Hematopoietic multipotent progenitor cell treated with erythropoietin and hydrocortisone succinate and interleukin-3 and kit ligand, for 15 days (in vitro differentiated cells): Measurements from ENCODE around the gene ACTR1B.
A peak's percentile ranks its signal among the peaks of the same experiment; 100 is the strongest.
"Not testable (repeated sequence)": the region's sequence is repeated elsewhere in the genome, so short reads cannot be mapped to it uniquely, and the experiment has no call there.

ENCODE experiments used
- DNase-seq: peaks from one replicate; pipeline ENCODE4 v3.0.0-alpha.2; 2015; ENCODE audit warnings: low spot score

ACTR1B gene

DNA sequence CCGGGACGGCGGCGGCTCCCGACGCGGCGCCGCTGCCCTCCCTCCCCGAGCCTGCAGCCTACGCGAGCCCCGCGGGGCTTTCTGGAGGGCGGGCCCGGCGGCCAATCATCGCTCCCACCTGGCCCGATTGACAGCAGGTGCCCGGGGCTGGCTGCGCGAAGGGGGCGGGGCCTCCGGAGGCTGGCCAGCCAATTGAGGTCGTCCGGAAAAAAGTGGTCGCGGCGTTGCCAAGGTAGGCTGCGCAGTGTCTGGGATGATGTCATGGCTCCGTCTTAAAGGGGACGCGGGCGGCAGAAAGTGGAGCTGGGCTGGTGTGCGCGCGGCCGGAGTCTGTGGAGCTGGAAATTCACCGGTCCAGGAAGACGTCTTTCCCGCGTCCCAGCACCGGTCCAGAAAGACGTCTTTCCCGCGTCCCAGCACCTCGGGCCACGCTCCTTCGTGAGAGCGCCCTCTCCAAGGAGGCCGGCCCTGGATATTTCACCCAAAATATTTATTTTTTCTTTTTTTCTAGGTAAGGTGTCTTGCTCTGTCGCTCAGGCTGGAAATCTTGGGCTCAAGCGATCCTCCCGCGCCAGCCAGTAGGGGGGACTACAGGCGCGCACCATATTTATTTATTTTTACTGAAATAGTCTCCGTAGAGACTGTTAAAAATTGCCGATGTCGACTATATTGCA lies at the start of gene ACTR1B:
TSS of gene ACTR1B (minus strand) at position 83 of the 674 bp plus-strand sequence. CDS start 154 bp downstream, outside the sequence.
- DNase-seq = peak; percentile 98

GRCh38 chr2:97712693-97713295 lies 49.0 kb upstream of the ACTR1B start:
- no peak for DNase-seq

DNA sequence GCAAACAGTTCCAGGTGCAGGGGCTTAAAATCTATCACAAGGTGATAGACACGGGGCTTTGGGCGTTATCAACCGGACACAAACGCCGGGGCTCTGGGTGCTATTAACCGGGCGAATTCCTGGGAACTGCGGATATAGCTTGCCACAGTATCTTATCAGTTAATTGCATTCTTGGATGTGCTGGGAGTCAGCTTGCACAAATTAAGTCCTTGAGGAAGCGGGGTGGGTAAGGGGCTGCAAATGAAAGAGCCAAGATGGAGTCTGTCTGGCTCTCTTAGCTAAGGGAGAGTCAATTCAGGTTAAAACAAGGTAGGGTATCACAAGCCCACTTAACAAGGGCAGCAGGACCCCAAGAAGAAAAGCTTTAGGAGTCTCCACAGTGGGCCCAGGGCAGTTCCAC lies 48.3 kb upstream of the ACTR1B start:
- not testable (repeated sequence) for DNase-seq

- no peak for DNase-seq
These were observed 47.5 kb upstream of the ACTR1B start for GRCh38 chr2:97711394-97711711.

DNA sequence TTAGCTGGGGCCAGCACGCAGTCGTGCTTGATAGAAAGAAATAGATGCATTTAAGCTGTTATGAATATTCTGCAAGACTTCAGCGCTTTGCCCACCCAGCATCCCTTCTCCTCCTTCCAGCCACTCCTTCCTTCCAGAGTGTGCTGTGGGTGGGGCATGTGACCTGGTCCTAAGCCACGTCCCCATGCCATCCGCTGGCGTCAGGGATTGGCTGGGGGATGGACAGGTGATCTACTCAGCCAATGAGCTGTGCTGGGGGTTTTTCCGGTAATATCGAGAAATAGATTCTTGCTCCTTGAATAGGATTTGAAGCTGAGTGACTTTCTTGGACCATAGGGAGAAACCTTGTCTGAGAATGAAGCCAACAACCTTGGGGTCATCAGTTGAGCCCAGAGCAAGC lies 44.8 kb upstream of the ACTR1B start:
- no peak for DNase-seq

DNA sequence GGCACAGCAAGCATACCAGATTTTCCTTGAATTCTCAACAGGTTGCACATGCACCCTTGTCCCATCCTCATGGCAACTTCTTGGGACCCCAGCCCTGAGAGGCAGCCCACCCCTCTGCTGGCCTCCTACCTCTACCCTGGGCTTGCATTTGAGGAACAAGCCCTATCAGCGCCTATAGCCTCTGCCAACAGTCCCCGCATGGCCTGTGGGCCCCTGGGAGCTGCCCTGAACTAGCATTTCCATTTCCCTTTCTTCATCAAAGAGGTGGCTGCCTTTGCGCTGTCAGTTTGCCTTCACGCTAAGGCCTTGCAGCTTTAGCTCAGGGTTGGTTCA lies 44.2 kb upstream of the ACTR1B start:
- DNase-seq = no peak

GRCh38 chr2:97707362-97708047 lies 43.7 kb upstream of the ACTR1B start:
- DNase-seq = no peak

- DNase-seq = no peak
These were observed 43.0 kb upstream of the ACTR1B start for GRCh38 chr2:97706708-97707345.

DNA sequence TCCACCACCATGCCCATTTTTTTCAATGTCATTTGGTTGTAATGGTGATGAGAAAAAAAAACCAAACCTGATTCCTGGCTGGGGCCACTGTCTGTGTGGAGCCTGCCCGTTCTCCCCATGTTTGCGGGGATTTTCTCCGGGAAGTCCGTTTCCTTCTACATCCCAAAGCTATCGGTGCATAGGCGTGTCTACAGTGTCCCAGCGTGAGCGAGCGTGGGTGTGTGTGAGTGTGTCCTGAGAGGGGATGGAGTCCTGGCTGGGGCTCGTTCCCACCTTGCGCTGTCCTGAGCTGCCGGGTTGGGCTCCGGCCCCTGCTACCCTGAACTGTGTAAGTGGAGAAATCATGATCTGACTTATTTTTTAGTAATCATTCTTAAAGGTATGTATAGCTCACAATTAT lies 42.3 kb upstream of the ACTR1B start:
- DNase-seq = no peak

- DNase-seq = no peak
These were observed 41.1 kb upstream of the ACTR1B start for GRCh38 chr2:97704989-97705388.

DNA sequence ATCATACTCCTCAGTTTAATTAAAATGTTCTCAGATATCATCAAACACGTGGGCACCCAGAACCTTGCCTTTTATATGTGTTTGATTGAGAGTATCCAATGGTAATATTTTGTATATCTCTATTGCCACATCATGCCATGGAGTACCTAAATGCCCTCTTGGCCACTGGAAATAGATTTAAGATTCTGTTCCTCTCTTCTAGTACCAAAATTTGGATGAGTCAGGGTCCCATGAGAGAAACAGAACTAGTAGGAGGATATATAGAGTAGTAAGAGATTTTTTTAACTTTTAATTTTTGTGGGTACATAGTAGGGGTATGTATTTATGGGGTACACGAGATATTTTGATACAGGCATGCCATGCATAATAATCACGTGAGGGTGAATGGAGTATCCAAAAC lies 39.9 kb upstream of the ACTR1B start:
- no peak for DNase-seq

GRCh38 chr2:97702731-97703470 lies 39.1 kb upstream of the ACTR1B start:
- no peak for DNase-seq

DNA sequence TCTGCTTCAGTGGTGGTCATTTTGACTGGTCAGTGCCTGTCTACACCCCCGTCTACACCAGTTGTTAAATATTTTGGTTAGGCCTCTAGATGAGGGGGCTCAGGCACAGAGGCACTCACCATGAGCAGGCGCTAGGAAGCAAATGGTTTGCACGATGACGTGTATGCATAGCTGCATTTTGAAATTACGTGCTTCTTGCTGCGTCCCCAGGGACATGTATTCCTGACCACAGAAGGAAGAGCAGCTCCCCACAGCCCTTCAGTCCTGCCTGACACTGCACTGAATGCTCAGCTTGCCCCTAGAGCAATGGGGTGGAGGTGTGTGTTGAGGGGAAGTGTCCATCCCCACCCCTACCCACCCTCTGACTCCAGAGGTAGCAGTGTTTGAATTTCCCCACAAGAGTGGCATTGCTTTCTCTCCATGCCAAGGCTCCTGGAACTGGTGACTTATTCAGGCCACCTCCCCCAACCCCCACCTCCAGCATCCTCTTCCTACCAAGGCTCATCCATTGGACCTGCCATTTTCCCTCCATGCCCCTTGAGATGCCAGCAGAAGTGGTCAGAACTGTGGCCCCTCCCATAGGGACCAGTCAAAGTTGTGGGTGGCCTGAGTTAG lies 38.1 kb upstream of the ACTR1B start:
- DNase-seq = no peak

DNA sequence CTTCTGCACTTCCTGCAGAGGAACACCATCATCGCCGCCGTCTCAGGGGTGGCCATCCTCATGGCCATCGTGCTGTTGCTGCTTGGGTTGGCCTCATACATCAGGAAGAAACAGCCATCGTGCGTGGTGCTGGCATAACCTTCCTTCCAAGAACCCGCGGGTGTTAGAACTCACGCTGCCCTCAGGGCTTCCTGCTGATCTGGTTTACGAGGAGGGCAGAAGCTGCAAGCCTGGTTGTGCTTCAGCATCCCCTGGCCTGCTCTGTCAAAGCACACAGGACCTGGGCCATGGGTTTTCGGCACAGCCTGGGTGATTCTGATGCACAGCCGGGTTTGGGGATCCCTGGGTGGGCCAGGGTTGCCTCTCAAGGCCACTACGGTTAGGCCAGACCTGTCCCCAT lies 37.3 kb upstream of the ACTR1B start:
- no peak for DNase-seq

- peak; percentile 5 for DNase-seq
These were observed 36.1 kb upstream of the ACTR1B start for GRCh38 chr2:97699765-97700444.

DNA sequence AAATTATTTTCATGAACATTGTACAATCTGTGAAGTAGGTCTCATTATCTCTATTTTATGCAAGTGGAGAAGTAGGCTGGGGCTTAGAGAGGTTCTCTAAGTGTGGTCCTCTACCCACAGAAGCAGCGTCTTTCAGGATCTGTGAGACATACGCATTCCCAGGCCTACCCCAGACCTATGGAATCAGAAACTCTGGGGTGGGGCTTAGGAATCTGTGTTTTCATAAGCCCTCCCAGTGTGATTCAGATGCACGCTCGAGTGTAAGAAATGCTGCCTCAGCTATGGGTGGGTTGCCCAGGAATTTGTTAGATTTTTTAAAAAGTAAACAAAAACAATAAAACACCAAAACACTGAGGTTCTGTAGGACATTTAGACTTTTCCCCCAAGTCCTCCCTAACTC lies 34.7 kb upstream of the ACTR1B start:
- no peak for DNase-seq

- peak; percentile 85 for DNase-seq
These were observed 33.7 kb upstream of the ACTR1B start for GRCh38 chr2:97697252-97698235.

DNA sequence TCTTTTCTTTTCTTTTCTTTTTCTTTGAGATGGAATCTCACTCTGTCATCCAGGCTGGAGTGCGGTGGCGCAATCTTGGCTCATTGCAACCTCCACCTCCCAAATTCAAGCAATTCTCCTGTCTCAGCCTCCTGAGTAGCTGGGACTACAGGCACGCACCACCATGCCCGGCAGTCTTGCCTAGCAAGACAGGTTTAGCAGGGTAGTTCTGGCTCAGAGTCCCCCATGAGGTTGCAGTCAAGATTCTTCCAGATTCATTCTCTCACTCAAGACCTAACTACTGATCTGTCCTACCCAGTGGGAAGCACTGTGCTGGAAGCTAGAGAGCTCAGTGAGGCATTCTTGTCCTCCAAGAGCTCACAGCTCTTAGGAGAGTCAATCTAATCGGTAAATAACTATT lies 31.9 kb upstream of the ACTR1B start:
- no peak for DNase-seq

DNA sequence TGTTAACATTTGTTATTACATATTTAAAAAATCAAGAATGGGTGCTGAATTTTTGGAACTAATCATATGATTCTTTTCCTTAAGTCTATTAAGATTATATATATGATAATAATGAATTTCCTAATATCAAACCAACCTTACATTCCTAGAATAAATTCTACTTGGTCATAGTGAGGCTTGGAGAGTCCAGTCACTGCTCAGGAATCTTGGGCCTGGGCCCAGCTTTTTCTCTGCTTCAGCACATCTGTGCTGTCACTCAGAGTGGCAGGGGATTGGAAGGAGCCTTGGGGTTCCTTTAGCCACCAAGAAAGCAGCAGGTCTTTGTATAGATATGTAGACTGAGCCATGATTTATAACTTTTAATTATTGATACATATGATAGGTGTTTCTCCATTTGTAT lies 29.6 kb upstream of the ACTR1B start:
- DNase-seq = no peak

DNA sequence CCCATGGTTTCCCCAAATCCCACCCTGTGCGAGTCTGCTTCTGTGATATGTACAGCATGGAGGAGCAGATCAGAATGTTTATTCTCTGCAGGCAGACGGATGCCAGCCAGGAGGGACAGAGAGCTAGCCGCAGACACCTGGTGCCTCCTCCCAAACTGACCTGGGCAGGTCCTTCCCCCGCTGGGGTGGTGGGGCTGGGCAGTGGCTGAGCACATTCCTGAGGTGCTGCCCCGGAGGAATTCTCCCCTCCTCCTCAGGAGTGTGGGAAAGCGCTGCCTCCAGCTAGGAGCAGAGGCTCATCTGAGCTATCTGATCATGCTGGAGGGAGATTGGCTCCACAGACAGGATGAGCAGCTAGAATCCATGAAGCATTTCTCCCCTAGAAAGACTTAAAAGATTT lies 27.3 kb upstream of the ACTR1B start:
- no peak for DNase-seq
